Thyroid gland (tissue), 4 donors: Measurements from ENCODE around the gene SPOPL. TPM values are rescaled to one million over a fixed set of nuclear protein-coding genes. Genes with fewer than 3 reads are reported as not detected.

Source experiments
- DNase-seq, 2 donors: peaks; one replicate each; pipeline ENCODE4 v3.0.0-alpha.2; 2019
- H3K27ac ChIP-seq, 3 donors: fragments of 200-600 bp; sonication (generic); 1 replicate in 2 of 3; 2 replicates in 1 of 3; pipeline ENCODE4 v1.5.1; 2016 to 2019; ENCODE audit warnings: mild to moderate bottlenecking in 1 of 3, moderate library complexity in 1 of 3
- H3K27me3 ChIP-seq: fragments of 200-600 bp; sonication (generic); one replicate; pipeline ENCODE4 v1.5.1; 2019
- H3K36me3 ChIP-seq, 2 donors: fragments of 200-600 bp; sonication (generic); one replicate each; pipeline ENCODE4 v1.5.1; 2016 to 2019
- H3K4me1 ChIP-seq, 2 donors: fragments of 200-600 bp; sonication (generic); one replicate each; pipeline ENCODE4 v1.5.1; 2017 to 2019
- H3K4me3 ChIP-seq, 3 donors: fragments of 200-600 bp; sonication (generic); replicated peaks in 1 of 3; 1 replicate in 2 of 3; 2 replicates in 1 of 3; pipeline ENCODE4 v1.5.1; 2016; ENCODE audit warnings: mild to moderate bottlenecking in 1 of 3
- H3K9me3 ChIP-seq: fragments of 200-600 bp; sonication (generic); one replicate; pipeline ENCODE4 v1.5.1; 2017
- POLR2A ChIP-seq, 2 donors: fragments of 450-650 bp; IDR thresholded peaks; one replicate each; pipeline ENCODE4 v1.6.1; 2017; ENCODE audit warnings: antibody characterized with exemption in 2 of 2, mild to moderate bottlenecking in 2 of 2, moderate library complexity in 1 of 2
- WGBS, 2 donors: methylation state at CpG; one replicate each; pipeline ENCODE4 v1.1.5; 2017; 5-methylcytosine and 5-hydroxymethylcytosine counted together
- intact Hi-C: fragments of 100-400 bp; cut with DNase I; formaldehyde crosslinking; loops from one replicate; pipeline ENCODE4 v1.15.1; 2023
- total RNA-seq, 4 donors: library from RNA; depleted of rRNA; stranded (reverse); fragments of >200 nt; gene quantifications; one replicate each; pipeline ENCODE4 v1.2.3, GENCODE V29; 2016
- TF ChIP-seq, protein P1 (sequence below), 6 experiments: fragments of 200-600 bp in 3 of 6; fragments of 450-650 bp in 3 of 6; sonication (generic) in 3 of 6; IDR thresholded peaks; one replicate each; pipeline ENCODE4 v1.5.1; 2016 to 2019; ENCODE audit warnings: antibody characterized with exemption in 6 of 6, mild to moderate bottlenecking in 2 of 6, inconsistent platforms in 1 of 6, moderate library complexity in 1 of 6

Gene SPOPL
- total RNA-seq, 4 donors from 2014 or later = 18.0 to 32.7 (median 24.0) TPM

DNA sequence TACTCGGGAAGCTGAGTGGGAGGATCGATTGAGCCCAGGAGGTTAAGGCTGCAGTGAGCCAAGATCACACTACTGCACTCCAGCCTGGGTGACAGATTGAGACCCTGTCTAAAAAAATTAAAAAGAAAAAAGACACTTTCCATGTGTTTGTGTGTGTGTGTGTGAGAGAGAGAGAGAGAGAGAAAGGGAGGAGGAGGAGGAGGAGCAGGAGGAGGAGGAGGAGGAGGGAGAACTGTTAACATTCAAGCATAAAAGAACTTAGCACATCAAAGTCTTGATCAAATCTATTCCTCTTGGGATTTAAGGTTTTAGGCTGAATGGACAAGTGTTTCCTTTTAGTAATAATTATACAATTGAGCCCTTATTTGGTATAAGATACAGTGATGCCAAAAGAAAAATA, 75.5 kb downstream of the SPOPL start:
- no peak for TF ChIP-seq POLR2A (IDR thresholded peaks at IDR 0.05)
- TF ChIP-seq, protein P1, sequence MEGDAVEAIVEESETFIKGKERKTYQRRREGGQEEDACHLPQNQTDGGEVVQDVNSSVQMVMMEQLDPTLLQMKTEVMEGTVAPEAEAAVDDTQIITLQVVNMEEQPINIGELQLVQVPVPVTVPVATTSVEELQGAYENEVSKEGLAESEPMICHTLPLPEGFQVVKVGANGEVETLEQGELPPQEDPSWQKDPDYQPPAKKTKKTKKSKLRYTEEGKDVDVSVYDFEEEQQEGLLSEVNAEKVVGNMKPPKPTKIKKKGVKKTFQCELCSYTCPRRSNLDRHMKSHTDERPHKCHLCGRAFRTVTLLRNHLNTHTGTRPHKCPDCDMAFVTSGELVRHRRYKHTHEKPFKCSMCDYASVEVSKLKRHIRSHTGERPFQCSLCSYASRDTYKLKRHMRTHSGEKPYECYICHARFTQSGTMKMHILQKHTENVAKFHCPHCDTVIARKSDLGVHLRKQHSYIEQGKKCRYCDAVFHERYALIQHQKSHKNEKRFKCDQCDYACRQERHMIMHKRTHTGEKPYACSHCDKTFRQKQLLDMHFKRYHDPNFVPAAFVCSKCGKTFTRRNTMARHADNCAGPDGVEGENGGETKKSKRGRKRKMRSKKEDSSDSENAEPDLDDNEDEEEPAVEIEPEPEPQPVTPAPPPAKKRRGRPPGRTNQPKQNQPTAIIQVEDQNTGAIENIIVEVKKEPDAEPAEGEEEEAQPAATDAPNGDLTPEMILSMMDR (IDR thresholded peaks at IDR 0.05) = no peak
- Histone ChIP-seq H3K27ac (no peak overlapping the region), H3K27me3 (no peaks in the 10 kb centered on the region), H3K36me3 (peaks cover 0 to 4% of the 10 kb centered on the region in 2 donors), H3K4me1 (peaks cover 0 to 1% of the 10 kb centered on the region in 2 donors), H3K4me3 (no peak overlapping the region), H3K9me3 (no peaks in the 10 kb centered on the region)
- 93 to 98% methylated on average over 2 of the region's 2 CpGs for WGBS, 2 donors
- intact Hi-C loops = no loop called here
- DNase-seq = no peak

DNA sequence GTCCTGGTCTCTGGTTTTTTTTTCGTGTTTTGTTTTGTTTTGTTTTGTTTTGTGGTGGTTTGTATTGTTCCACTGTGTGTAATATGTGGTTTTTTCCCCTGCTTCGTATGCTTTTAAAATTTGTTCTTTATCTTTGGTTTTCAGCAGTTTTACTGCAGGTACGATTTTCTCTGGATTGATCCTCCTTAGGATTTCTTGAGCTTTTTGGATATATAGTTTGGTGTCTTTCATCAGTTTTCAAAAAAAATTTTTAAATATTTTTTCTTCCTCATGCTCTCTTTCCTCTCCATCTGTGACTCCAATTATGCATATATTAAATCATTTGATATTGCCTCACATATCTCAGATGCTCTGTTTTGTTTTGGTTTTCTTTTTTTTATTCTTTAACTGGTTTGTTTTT, 78.0 kb downstream of the SPOPL start:
- H3K4me1 ChIP-seq = no peaks in the 10 kb centered on the region
- no peak for DNase-seq
- TF ChIP-seq, protein P1 (IDR thresholded peaks at IDR 0.05) = no peak
- TF ChIP-seq POLR2A (IDR thresholded peaks at IDR 0.05) = no peak
- no peaks in the 10 kb centered on the region for H3K27me3 ChIP-seq
- no peak overlapping the region for H3K4me3 ChIP-seq
- no peaks in the 10 kb centered on the region for H3K9me3 ChIP-seq
- peaks cover 0 to 4% of the 10 kb centered on the region in 2 donors for H3K36me3 ChIP-seq
- intact Hi-C loops = no loop called here
- 95 to 96% methylated on average over 3 of the region's 3 CpGs for WGBS, 2 donors
- H3K27ac ChIP-seq = no peak overlapping the region

DNA sequence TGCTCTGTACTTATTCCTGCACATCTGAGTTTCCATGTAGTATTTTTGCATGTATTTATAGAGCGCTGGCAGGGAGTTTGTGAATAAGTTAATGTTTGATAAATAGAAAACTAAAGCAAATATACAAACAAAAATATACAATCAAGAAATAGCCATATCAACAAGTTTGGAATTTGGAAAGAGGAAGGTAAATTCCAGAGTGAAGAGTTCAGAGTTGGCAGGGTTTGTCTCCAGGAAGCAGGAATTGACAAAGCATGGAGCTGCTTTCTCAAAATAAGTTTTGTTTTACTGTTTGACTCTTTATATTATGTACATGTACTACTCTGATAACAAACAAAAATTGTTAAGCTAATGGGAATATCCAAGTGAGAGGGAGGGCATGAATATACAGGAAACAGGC, 80.3 kb downstream of the SPOPL start:
- Histone ChIP-seq H3K27me3 (no peaks in the 10 kb centered on the region), H3K36me3 (peaks cover 0 to 4% of the 10 kb centered on the region in 2 donors), H3K4me3 (no peak overlapping the region), H3K9me3 (no peaks in the 10 kb centered on the region), H3K4me1 (no peaks in the 10 kb centered on the region), H3K27ac (no peak overlapping the region)
- intact Hi-C loops = no loop called here
- 95 to 96% methylated on average over 1 of the region's 1 CpG for WGBS, 2 donors
- TF ChIP-seq, protein P1 (IDR thresholded peaks at IDR 0.05) = no peak
- no peak for TF ChIP-seq POLR2A (IDR thresholded peaks at IDR 0.05)
- DNase-seq = no peak

DNA sequence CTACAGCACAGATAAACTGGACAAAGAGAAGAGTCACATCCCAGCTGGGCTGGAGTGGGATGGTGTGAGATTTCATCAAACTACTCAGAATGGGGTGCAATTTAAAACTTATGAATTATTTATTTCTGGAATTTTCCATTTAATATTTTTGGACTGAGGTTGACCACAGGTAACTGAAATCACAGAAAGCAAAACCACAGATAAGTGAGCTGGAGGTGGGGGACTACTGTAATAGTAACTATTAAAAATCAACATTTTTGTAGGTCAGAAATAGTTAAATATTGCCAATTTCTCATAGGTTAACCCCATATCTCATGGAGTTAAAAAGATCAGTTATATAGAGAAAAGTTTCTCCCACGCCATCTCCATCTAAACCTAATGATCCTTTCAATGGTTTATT, 88.1 kb downstream of the SPOPL start:
- TF ChIP-seq, protein P1 (IDR thresholded peaks at IDR 0.05) = no peak
- TF ChIP-seq POLR2A (IDR thresholded peaks at IDR 0.05) = no peak

DNA sequence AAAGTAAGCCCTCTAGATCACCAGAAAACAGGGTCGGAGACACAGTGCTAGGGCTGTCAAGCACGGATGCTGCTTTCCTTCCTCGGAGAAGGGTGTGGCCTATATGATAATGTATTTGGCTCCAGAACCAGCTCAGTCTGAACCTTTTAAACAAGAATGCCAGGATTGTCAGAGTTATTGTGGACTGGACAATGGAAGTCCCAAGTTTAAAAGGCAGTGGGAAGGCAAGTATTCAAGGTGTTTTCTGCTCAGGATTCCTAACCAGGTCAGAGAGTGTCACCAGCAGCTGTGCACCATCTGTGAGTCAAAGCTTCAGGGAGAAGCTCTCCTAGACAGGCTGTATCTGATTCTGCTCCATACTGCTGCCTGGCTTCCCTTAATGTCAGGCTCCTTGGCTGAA, 94.8 kb downstream of the SPOPL start:
- no peak for TF ChIP-seq POLR2A (IDR thresholded peaks at IDR 0.05)
- TF ChIP-seq, protein P1 (IDR thresholded peaks at IDR 0.05) = no peak
- no peaks in the 10 kb centered on the region for H3K9me3 ChIP-seq
- no peak overlapping the region for H3K4me3 ChIP-seq
- H3K36me3 ChIP-seq = no peaks in the 10 kb centered on the region
- intact Hi-C loops = no loop called here
- 74% methylated on average over 3 of the region's 3 CpGs for WGBS, 2 donors
- no peak overlapping the region for H3K27ac ChIP-seq
- H3K4me1 ChIP-seq = no peaks in the 10 kb centered on the region
- H3K27me3 ChIP-seq = no peaks in the 10 kb centered on the region
- DNase-seq = no peak

More for the DNA sequence above, 88.1 kb downstream of the SPOPL start:
- intact Hi-C loops = no loop called here
- no peaks in the 10 kb centered on the region for H3K27me3 ChIP-seq
- no peaks in the 10 kb centered on the region for H3K9me3 ChIP-seq
- no peak overlapping the region for H3K4me3 ChIP-seq
- H3K36me3 ChIP-seq = no peaks in the 10 kb centered on the region
- 96 to 98% methylated on average over 1 of the region's 1 CpG for WGBS, 2 donors
- no peaks in the 10 kb centered on the region for H3K4me1 ChIP-seq
- no peak for DNase-seq
- H3K27ac ChIP-seq = no peak overlapping the region
